HepG2 (cell line): ENCODE measurements around the gene FAM32A. TPM values are rescaled to one million over a fixed set of nuclear protein-coding genes. Genes with fewer than 3 reads are reported as not detected.

Experiments used
- ARID5B ChIP-seq: IDR thresholded peaks from 2 replicates; pipeline ENCODE4 v1.4.0; 2020; ENCODE audit warnings: mild to moderate bottlenecking, missing genetic modification reagents
- FOXK1 ChIP-seq: sonication (generic); formaldehyde crosslinking; IDR thresholded peaks from 2 replicates; pipeline ENCODE4 v1.4.0; 2020; ENCODE audit warnings: low read depth, missing genetic modification reagents, borderline replicate concordance
- KDM2A ChIP-seq: sonication (generic); formaldehyde crosslinking; IDR thresholded peaks from 2 replicates; pipeline ENCODE4 v1.4.0; 2020; ENCODE audit warnings: low read depth, missing genetic modification reagents, borderline replicate concordance
- PHF20 ChIP-seq: sonication (generic); formaldehyde crosslinking; IDR thresholded peaks from 2 replicates; pipeline ENCODE4 v1.5.0; 2020; ENCODE audit warnings: mild to moderate bottlenecking, missing genetic modification reagents
- PITX1 ChIP-seq: sonication (generic); formaldehyde crosslinking; IDR thresholded peaks from 2 replicates; pipeline ENCODE4 v1.5.1; 2020; ENCODE audit warnings: mild to moderate bottlenecking, missing genetic modification reagents
- POGZ ChIP-seq: sonication (generic); formaldehyde crosslinking; IDR thresholded peaks from 2 replicates; pipeline ENCODE4 v1.4.0; 2020; ENCODE audit warnings: mild to moderate bottlenecking, missing genetic modification reagents
- POLR2A ChIP-seq, 2 experiments: IDR thresholded peaks; 2 replicates each; pipeline ENCODE4 v1.6.1; 2011; ENCODE audit warnings: low read depth in 2 of 2, low read length in 2 of 2, mild to moderate bottlenecking in 1 of 2, moderate library complexity in 1 of 2; ENCODE audit not compliant: insufficient read depth in 1 of 2
- SALL1 ChIP-seq: sonication (generic); formaldehyde crosslinking; IDR thresholded peaks from 2 replicates; pipeline ENCODE4 v1.8.0; 2022; ENCODE audit warnings: mild to moderate bottlenecking, missing genetic modification reagents
- SPEN ChIP-seq: sonication (generic); formaldehyde crosslinking; IDR thresholded peaks from 2 replicates; pipeline ENCODE4 v1.5.1; 2020; ENCODE audit warnings: low read depth, mild to moderate bottlenecking, missing genetic modification reagents
- ZBTB20 ChIP-seq: sonication (generic); formaldehyde crosslinking; IDR thresholded peaks from 2 replicates; pipeline ENCODE4 v1.8.1; 2023; ENCODE audit warnings: missing genetic modification reagents, low read depth, mild to moderate bottlenecking, borderline replicate concordance
- ZBTB4 ChIP-seq: sonication (generic); formaldehyde crosslinking; IDR thresholded peaks from 2 replicates; pipeline ENCODE4 v1.4.0; 2020; ENCODE audit warnings: missing genetic modification reagents, mild to moderate bottlenecking, borderline replicate concordance
- ZFY ChIP-seq: sonication (generic); formaldehyde crosslinking; IDR thresholded peaks from 2 replicates; pipeline ENCODE4 v1.4.0; 2020; ENCODE audit warnings: missing genetic modification reagents
- ZNF556 ChIP-seq: sonication (generic); formaldehyde crosslinking; IDR thresholded peaks from 2 replicates; pipeline ENCODE4 v1.4.0; 2020; ENCODE audit warnings: mild to moderate bottlenecking, missing genetic modification reagents, borderline replicate concordance
- ZNF609 ChIP-seq: sonication (generic); formaldehyde crosslinking; IDR thresholded peaks from 2 replicates; pipeline ENCODE4 v1.4.0; 2020; ENCODE audit warnings: mild to moderate bottlenecking, missing genetic modification reagents, borderline replicate concordance
- ZNF644 ChIP-seq: IDR thresholded peaks from 2 replicates; pipeline ENCODE4 v1.6.1; 2016; ENCODE audit warnings: low read depth
- ZNF790 ChIP-seq: sonication (generic); formaldehyde crosslinking; IDR thresholded peaks from 2 replicates; pipeline ENCODE4 v1.8.0; 2022; ENCODE audit warnings: missing genetic modification reagents, mild to moderate bottlenecking, borderline replicate concordance
- polyA plus RNA-seq, 8 experiments: library from polyadenylated mRNA; depleted of rRNA in 3 of 8; stranded (reverse) in 7 of 8; unstranded in 1 of 8; fragments of >200 nt; fragmentation: Illumina TruSeq in 4 of 8; extraction: Trizol in 4 of 8; gene quantifications; 2 replicates each; pipeline versions ENCODE4 v1.2.1 to v1.2.3, GENCODE V29; 2011 to 2016; ENCODE audit warnings: low read depth in 4 of 8, missing spikeins in 1 of 8, mixed read lengths in 1 of 8; ENCODE audit not compliant: insufficient read depth in 1 of 8
- total RNA-seq, 5 experiments: library from RNA; depleted of rRNA; stranded (reverse); fragments of >200 nt; fragmentation: Illumina TruSeq; extraction: Trizol; gene quantifications; 2 replicates each; pipeline ENCODE4 v1.2.3, GENCODE V29; 2016; ENCODE audit warnings: low read depth in 1 of 5

FAM32A gene
- total and polyA plus RNA-seq, 2 of the 13 experiments (the other 11 are each of a cell fraction or from before 2014, with no cell fraction given) = 85.8 to 86.2 TPM

- TF ChIP-seq ZNF609 (CRISPR knock-in tag) = peak; percentile 77
- peak; percentile 54; the same call in 1 of the 2 replicates for TF ChIP-seq ZFY
- peak; percentile 87; the same call in 1 of the 2 replicates for TF ChIP-seq ZNF556 (CRISPR knock-in tag)
- TF ChIP-seq ZBTB20 (CRISPR knock-in tag) = no peak
- peak; percentile 73 for TF ChIP-seq PITX1 (CRISPR knock-in tag)
- TF ChIP-seq ZBTB4 = 0 out of 2 replicates have a peak, but pooled peaks have one; percentile 49
- peak; percentile 92 for TF ChIP-seq ZNF644
- TF ChIP-seq PHF20 (CRISPR knock-in tag) = peak; percentile 62
- peak; percentile 30; the same call in 1 of the 2 replicates for TF ChIP-seq POGZ
- peak; percentile 28; the same call in 1 of the 2 replicates for TF ChIP-seq FOXK1 (CRISPR knock-in tag)
- peak; percentile 43 for TF ChIP-seq KDM2A (CRISPR knock-in tag)
- no peak for TF ChIP-seq ZNF790 (CRISPR knock-in tag)
- peak; percentile 40 to 53; a peak in 2 of 4 replicates for TF ChIP-seq POLR2A (IDR thresholded peaks at IDR 0.05; ENCODE audit: insufficient read depth in 1 of 2, low read depth in 2 of 2, low read length in 2 of 2)
- peak; percentile 93 for TF ChIP-seq SALL1 (CRISPR knock-in tag)
- peak; percentile 65; the same call in 1 of the 2 replicates for TF ChIP-seq SPEN (CRISPR knock-in tag)
- peak; percentile 84 for TF ChIP-seq ARID5B (CRISPR knock-in tag)
Observed at GRCh38 chr19:16200038-16201010, 15.1 kb downstream of the FAM32A start (continued).
